CD4-positive, alpha-beta T cell treated with Interleukin-4 for 1 hour (primary cell): ENCODE data around the gene MAGEA11.
"Not testable (repeated sequence)": the region's sequence is repeated elsewhere in the genome, so short reads cannot be mapped to it uniquely, and the experiment has no call there.

Experiments
- DNase-seq, 2 donors: peaks; one replicate each; pipeline ENCODE4 v3.0.0-alpha.2; 2020 to 2022

Gene MAGEA11, protein sequence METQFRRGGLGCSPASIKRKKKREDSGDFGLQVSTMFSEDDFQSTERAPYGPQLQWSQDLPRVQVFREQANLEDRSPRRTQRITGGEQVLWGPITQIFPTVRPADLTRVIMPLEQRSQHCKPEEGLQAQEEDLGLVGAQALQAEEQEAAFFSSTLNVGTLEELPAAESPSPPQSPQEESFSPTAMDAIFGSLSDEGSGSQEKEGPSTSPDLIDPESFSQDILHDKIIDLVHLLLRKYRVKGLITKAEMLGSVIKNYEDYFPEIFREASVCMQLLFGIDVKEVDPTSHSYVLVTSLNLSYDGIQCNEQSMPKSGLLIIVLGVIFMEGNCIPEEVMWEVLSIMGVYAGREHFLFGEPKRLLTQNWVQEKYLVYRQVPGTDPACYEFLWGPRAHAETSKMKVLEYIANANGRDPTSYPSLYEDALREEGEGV

DNA sequence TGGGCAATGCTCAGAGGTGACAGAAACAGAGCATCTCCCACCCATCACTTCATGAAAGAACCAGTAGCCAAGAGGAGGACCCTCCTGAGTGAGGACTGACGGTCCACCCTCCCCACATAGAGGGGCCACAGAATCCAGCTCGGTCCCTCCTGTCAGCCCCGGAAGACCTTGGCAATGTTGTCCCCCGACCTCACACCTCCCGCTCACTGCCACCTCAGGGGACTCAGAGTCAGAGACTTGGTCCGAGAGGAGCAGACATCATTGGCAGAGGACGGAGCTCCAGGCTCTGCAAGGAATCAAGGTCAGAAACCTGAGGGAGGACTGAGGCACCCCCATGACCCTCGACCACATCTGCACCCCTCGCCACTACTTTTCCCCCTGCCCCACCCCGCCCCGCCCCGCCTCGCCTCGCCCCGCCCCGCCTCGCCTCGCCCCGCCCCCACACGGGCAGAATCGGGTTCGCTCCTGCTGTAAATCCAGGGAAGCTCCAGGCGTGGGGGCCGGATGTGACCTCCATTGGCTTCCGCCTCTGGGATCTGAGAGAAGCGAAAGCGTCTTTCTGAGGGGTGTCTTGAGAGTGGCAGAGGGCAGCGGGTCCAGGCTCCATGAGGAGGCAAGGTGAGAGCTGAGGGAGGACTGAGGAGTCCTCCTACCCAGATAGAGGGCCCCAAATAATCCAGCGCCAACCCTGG, at the start of gene MAGEA11:
Gene MAGEA11 (plus strand): TSS at position 516 of the 692 bp plus-strand sequence. CDS start 1,100 bp downstream, outside the sequence.
- no peak for DNase-seq

DNA sequence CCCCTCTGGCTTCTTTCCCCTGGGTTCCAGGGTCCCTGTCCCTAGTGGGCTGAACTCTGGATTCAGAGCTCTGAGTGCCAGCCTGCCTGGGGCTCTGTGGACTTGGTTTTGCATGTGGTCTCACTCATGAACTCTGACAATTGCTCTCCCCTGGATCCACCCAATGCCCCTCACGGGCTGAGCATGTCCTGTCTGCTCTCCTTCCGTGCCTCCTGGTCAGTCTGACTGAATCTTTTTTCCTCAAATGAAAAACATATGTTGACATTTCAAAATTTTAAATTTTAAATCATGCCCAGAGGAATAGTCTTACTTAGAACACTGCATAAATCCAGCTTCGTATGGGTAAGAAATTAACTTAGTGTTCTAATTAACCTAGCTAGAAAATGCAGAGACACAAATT, 36.8 kb upstream of the MAGEA11 start:
- DNase-seq: not testable (repeated sequence)

DNA sequence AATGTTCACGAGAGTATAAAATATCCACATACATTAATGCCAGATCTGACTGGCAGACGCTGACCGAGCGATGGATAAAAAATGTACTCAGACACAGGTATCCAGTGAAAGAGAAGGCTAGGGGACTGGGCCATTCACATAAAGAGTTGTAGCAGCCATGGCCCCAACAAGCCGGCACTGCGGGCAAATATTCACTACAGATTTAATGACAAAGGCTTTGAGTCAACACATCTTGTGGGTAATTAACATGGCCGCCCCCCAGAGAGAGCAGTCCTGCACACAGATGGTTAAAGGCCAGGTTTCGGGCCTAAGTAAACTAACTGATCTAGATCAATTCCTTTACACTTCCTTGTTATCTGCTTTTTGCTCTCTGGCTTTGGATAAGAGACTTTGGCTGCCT, 36.3 kb upstream of the MAGEA11 start:
- not testable (repeated sequence) for DNase-seq

DNA sequence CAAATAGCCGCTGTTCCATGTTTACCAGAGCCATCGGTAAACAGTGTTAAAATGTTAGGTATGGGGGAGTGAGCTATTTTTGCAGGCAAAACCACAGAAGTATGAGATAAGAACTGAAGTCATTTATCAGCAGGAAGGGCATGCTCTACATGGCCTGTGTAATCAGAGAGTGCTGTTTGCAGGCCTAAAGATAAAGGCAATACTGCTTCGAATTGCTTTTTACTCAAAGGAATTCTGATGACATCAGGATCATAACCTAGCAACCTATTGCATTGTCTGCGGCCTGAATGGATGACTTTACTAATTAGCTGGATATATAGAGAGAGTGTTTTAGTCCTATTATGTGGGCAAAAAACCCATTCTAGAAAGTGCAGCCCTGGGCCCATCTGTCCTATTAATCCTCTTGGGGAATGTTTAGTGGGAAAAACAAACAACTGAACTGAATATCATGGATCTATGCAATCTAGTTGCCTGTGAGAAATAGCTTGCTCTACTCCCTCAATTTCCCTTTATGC, 32.6 kb upstream of the MAGEA11 start:
- not testable (repeated sequence) for DNase-seq

DNA sequence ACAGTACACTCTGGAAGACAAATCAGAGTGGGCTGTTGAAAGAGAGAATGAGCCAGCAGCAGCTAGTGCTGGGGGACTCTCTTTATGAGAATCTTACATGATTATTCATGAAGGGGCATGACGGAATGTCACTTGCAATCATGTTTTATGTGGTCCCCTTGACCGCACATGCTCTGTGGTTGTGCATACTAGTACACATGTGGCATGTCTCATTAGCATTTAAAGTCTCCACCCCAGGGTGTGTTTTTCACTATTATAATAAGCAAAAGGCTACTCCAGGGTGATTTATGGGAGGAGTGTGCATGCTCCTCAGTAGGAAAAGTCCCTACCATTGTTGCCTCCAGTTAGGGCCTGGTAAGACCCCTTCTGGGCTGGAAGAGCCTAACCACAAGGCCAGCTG, 30.7 kb upstream of the MAGEA11 start:
- DNase-seq: no peak

DNA sequence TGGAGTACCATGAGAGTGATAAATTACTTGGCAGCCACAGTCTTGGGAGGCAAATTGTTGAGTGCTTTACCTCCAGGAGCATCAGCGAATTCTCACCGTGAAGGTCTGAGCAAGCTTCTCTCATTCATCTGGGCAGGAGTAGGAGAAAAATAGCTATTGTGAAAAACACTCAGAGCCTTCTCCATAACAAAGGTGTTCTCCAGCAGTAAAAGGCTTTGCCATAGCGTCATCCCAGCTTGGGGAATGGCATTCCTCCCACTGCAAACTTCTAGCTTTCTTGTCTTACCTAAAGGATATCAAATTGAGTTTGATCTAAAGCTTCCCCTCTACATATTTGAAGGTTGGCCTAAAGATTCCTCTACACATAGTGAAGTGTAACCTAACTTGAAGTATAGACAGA, 29.8 kb upstream of the MAGEA11 start:
- no peak for DNase-seq

DNA sequence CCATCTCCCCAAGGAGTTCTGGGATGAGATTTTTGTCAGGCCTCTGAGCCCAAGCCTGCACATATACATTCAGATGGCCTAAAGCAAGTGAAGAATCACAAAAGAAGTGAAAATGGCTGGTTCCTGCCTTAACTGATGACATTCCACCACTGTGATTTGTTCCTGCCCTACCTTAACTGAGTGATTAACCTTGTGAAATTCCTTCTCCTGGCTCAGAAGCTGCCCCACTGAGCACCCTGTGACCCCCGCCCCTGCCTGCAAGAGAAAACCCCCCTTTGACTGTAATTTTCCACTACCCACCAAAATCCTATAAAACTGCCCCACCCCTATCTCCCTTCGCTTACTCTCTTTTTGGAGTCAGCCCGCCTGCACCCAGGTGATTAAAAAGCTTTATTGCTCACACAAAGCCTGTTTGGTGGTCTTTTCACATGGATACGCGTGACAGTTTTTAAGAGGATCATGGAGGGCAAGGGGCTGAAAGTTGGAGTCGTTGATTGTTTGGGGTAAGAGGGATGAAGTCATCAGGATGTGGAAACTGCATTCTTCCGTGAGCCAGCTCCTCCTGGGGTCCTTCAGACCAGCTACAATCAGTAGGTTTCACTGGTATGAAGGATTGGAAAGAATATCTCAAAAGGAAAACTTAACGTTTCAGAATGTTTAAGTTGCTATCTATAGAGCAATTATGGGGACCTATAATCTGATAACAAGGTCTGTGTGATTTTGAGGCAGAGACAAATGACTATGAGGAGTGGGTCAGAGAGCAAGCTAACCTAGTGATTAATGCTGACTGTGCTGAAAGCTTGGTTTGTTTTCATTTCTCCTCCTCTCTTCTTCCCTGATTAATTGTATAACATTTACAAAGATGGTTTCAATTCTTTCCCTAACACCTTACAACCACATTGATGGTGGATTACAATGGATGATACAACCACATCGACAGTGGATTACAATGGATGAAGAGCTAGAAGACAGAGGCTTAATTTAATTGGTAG, 28.6 kb upstream of the MAGEA11 start:
- no peak for DNase-seq

DNA sequence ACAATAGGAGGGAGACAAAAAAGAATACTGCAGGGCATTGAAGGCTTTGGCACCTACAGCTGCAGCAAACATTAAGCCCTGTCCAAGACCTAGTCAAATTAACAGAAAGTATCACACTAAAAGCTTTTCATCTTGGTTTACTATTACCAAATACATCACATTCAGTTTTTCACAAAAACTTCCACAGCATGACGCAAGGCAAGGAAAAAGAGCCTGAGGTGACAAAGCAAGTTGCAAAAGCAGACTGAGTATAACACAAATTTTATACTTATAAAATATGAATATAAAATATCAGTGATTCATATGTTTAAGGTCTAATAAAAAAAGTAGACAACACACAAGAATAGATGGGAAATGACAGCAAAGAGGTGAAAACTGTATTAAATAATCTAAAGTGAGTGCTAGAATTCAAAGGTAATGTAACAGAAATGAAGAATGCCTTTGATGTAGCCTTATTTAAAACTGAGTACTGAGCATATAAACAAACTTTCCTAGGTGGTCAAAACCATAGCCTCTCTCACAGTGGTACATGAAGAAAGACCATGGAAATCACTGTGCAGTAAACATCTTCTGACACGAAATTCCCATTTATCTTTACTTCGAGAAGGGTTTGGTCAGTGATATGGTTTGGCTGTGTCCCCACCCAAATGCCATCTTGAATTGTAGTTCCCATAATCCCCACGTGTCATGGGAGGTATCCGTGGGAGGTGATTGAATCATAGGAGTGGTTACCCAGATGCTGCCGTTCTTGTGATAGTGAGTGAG, 27.7 kb upstream of the MAGEA11 start:
- no peak for DNase-seq

DNA sequence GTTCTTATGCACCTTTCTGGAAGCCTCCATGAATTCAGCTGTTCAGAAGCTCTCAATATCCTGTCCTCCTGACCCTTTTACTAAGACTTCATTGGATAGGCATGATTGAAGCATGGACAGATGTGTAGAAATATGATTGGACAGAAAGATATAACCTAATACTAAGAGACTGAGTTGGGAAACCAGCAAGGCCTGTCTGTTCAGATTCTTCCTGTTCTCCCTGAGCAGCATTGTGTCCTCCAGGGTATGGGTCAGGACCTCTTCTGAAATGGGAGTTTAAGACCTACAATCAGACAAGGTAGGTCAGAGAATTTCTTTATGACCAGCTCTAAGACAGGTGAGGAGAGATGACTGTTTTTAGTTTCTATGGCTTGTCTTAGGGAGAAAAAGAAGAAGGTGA, 23.9 kb upstream of the MAGEA11 start:
- DNase-seq: no peak

DNA sequence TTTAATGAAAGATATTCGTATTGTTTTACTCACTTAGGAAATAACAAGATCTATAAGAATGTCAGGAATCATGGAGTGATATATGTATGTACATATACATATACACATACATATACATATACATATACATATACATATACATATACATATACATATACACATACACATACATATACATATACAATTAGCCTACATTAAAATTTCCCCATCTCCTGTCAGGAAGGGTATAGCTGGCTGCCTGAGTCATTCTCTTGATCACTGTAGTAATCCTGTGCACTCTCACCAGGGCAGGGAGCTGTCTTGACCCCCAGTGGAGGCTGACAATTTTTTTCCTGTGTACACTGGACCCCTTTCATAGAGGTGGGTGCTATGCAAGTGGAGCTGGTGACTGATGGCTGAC, 23.3 kb upstream of the MAGEA11 start:
- DNase-seq: no peak

DNA sequence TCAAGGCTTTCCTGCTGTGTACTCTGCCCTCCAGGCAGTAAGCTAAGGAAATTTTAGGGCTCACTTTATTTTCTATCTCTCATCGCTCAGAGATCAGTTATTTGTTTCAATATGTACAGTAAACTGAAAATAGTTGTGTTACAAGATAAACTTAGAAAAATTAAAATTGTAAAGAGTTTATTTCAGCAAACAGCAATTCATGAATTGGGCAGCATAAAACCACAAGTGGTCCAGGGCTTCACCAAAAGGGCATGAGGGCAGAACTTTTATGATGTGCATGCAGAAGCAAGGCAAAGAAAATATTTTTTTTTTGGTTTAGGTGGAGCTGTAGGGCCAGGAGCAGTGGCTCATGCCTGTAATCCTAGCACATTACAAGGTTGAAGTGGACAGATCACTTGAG, 20.1 kb upstream of the MAGEA11 start:
- DNase-seq: no peak

DNA sequence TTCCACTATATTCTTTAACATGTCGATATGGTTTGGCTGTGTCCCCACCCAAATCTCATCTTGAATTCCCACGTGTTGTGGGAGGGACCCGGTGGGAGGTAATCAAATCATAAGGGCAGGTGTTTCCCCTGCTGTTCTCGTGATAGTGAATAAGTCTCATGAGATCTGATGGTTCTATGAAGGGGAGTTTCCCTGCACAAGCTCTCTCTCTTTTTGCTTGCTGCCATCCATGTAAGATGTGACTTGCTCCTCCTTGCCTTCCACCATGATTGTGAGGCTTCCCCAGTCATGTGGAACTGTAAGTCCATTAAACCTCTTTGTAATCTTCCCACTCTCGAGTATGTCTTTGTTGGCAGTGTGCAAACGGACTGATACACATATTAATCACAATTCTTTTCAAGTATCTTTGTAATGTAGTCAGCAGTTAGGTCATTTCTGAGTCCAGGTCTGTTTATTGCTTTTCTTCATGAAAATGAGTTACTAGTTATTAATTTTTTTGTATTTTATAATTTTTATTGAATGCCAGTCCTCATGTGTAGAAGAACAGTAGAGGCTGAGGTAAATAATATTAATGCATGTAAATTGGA, 19.1 kb upstream of the MAGEA11 start:
- not testable (repeated sequence) for DNase-seq

DNA sequence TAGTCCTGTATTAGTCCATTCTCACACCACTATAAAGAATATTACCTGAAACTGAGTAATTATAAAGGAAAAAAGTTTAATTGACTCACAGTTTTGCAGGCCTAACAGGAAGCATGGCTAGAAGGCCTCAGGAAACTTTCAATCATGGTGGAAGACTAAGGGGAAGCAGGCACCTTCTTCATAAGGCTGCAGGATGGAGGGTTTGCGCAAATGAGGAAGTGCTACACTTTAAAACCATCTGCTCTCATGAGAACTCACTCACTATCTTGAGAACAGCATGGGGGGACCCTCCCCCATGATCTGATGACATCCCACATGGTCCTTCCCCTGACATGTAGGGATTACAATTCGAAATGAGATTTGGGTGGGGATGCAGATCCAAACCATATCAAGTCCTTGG, 12.1 kb upstream of the MAGEA11 start:
- no peak for DNase-seq

DNA sequence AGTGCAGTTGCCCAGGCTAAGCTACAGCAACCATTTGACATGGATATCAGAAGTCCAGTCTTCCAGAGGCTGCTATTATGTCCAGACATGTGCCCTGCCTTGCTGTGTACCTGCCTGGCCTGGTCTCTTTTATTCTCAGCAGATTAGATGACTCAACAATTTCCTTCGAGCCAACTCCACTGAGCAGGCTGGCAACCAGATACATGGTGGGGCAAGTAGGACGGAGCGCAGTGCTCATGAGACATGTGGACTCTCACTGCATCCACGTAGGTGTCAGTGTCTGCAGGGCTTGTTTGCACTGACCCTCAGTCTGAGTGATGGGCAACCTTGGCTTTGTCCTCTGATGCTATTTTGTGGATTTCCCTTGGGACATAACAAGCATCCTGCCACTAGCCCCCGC, 7.2 kb upstream of the MAGEA11 start:
- DNase-seq: no peak

DNA sequence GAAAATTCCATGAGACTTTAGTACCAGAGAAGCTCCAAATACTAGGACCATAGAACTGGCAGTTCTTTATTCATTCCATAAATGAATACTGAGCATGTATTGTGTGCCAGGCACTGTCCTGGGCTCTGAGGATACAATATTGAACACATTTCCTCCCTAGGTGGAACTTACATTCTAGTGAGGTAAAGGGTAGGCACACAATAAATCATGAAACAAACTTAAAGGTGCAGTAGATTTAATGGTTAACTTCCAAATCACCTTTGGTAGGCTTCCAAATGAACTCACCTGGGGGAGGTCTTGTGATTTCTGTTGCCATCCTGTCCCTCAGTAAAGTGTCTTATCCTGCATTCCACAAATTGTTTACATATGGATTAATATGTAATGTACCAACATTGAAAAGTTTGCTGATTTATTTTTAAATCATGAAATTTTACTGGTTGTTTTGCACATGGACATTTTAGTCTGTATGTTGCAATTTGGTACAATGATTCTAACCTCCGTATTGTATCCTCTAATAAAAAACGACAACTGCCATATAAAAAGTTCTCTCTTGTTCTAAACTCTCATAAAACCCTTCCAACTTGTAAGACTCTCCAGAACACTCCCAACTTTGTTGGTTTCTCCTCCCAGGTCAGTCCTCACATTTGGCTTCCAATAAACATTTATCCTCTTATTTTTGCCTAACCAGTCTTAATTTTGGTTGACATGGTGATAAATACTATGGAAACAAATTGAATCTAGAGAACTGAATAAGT, 4.5 kb upstream of the MAGEA11 start:
- DNase-seq: no peak

DNA sequence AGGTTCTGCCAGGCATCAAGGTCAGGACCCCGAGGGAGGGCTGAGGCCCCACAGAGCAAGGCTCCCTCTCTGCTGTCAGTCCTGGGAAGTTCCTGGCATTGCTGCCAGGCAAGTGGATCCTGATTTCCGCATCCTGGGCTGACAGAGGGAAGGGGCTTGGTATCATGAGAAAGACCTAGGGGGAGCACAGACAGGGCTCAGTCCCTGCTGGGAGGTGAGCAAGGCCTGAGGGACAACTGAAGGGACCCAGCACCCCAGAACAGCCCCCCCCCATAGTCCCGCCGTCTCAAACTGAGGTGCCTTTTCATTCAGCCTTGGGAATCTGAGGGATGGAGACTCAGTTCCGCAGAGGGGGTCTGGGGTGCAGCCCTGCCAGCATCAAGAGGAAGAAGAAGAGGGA, 971 bp downstream of the MAGEA11 start:
- no peak for DNase-seq

DNA sequence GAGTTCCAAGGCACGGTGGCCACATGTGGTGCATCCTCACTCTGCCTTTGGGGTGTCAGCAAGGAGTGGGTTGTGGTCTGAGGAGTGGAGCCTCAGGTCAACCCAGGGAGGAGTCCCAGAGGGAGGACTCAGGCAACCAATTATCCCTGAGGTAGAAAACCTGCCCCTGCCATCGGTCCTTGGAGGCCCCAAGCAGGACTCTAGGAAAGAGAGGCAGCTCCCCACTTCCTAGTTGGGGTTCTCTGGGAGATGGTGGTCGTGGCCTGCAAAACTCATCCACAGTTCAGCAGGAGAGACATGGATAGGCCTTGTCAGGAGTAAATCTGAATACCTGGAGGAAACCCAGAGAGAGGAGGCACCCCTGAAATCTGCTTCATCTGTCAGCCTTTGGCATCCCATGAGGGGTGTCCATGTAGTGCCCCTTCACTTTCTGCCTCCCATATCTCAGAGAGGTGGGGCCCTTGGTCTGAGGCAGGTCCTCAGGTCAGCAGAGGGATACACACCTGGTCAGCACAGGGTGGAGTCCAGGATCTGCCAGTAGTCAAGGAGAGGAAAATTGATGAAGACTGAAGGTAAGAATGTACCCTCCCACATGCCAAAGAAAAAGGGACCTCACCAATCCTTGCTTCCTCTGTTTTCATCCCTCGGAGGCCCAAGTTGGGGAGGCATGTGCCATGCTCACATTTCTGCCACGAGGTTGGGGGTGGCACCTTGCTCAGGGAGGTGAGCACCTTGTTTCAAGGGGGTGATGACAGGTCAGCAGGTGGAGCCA, 1.6 kb downstream of the MAGEA11 start:
- no peak for DNase-seq

DNA sequence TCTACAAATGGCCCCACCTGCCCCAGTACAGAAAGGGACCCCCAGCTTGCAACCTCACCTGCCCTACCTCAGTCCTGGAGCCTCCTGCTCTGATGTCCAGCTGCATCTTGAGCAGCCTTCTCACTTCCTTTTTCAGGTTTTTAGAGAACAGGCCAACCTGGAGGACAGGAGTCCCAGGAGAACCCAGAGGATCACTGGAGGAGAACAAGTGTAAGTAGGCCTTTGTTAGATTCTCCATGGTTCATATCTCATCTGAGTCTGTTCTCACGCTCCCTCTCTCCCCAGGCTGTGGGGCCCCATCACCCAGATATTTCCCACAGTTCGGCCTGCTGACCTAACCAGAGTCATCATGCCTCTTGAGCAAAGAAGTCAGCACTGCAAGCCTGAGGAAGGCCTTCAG, 3.6 kb downstream of the MAGEA11 start:
- DNase-seq: no peak

DNA sequence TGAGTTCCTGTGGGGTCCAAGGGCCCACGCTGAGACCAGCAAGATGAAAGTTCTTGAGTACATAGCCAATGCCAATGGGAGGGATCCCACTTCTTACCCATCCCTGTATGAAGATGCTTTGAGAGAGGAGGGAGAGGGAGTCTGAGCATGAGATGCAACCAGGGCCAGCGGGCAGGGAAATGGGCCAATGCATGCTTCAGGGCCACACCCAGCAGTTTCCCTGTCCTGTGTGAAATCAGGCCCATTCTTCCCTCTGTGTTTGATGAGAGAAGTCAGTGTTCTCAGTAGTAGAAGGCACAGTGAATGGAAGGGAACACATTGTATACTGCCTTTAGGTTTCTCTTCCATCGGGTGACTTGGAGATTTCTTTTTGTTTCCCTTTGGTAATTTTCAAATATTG, 4.8 kb downstream of the MAGEA11 start:
- no peak for DNase-seq

DNA sequence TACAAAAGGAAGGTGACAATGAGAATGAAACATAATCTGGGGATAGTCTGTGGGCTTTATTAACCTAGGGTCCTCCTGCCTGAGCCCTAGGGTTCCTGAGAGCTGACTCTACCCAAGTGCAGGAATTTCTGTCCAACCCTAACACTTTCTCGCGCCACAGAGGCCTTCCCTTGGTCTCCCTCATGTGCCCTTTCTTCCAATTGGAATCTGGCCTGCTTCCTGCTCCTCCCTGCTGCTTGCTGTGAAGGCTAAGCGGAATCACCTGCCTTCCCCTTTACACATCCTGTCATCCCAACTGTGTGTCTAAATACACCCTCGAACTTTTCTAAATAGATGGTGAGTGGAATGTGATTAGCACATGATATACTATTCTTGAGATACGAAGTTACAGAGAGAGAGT, 5.9 kb downstream of the MAGEA11 start:
- DNase-seq: no peak
